Measurements from ENCODE around the gene ARSG. TPM values are rescaled to one million over a fixed set of nuclear protein-coding genes. Genes with fewer than 3 reads are reported as not detected.

The ARSG gene
- polyA plus RNA-seq, 3 donors = 15.5 to 19.3 (median 19.2) TPM

GRCh38 chr17:68289473-68289872 is 1.8 kb upstream of the ARSG start:
- no peaks in the 10 kb centered on the region for H3K27me3 ChIP-seq (ENCODE audit: control insufficient read depth in 2 of 2, insufficient read depth in 2 of 2, low read length in 2 of 2)
- Mint-ChIP-seq H3K27ac (peak overlapping the region; percentile 96 to 100 (median 99)), H3K4me3 (peak overlapping the region; percentile 97 to 99), H3K4me1 (peaks cover 50% of the 10 kb centered on the region), H3K9me3 (peaks cover 0 to 2% (median 0%) of the 10 kb centered on the region in 7 donors), H3K27me3 (ENCODE audit: low read depth in 3 of 3) (peaks cover 0 to 2% (median 2%) of the 10 kb centered on the region in 3 donors), H3K36me3 (peaks cover 27 to 41% of the 10 kb centered on the region in 2 donors)
- peak overlapping the region; percentile 100 for H3K9ac ChIP-seq (ENCODE audit: insufficient read depth, low read length, poor library complexity, severe bottlenecking)
- peak overlapping the region; percentile 97 to 100 for H3K27ac ChIP-seq (ENCODE audit: low read depth in 1 of 2, low read length in 2 of 2)
- H3K4me3 ChIP-seq (replicated peaks in 1 of 3; ENCODE audit: low read depth in 2 of 3, low read length in 3 of 3) = peak overlapping the region; percentile 82 to 97 (median 87)
- H3K79me2 ChIP-seq (ENCODE audit: insufficient read depth, low read length) = peaks cover 75% of the 10 kb centered on the region
- peaks cover 55 to 64% of the 10 kb centered on the region in 2 donors for H3K4me1 ChIP-seq (ENCODE audit: control insufficient read depth in 1 of 2, insufficient read depth in 2 of 2, low read length in 2 of 2)
- peak overlapping the region; percentile 79 for H3K4me2 ChIP-seq (replicated peaks; ENCODE audit: extremely low read depth, low read length, poor library complexity, severe bottlenecking)
- peak in 2 of 3 donors; percentile 66 to 80 for DNase-seq
- 70% methylated on average over 4 of the region's 7 CpGs for WGBS (ENCODE audit: insufficient coverage)
- no peak overlapping the region for H2AFZ ChIP-seq (ENCODE audit: insufficient read depth, low read depth, low read length, poor library complexity, severe bottlenecking)
- no peaks in the 10 kb centered on the region for H3K9me3 ChIP-seq (replicated peaks in 1 of 2; ENCODE audit: control insufficient read depth in 1 of 2, insufficient read depth in 1 of 2, low read length in 2 of 2)
- H4K20me1 ChIP-seq (ENCODE audit: insufficient read depth, low read length) = peaks cover 17% of the 10 kb centered on the region
- intact Hi-C loops (cut with micrococcal nuclease) = no loop called here
- TF ChIP-seq, protein P1, sequence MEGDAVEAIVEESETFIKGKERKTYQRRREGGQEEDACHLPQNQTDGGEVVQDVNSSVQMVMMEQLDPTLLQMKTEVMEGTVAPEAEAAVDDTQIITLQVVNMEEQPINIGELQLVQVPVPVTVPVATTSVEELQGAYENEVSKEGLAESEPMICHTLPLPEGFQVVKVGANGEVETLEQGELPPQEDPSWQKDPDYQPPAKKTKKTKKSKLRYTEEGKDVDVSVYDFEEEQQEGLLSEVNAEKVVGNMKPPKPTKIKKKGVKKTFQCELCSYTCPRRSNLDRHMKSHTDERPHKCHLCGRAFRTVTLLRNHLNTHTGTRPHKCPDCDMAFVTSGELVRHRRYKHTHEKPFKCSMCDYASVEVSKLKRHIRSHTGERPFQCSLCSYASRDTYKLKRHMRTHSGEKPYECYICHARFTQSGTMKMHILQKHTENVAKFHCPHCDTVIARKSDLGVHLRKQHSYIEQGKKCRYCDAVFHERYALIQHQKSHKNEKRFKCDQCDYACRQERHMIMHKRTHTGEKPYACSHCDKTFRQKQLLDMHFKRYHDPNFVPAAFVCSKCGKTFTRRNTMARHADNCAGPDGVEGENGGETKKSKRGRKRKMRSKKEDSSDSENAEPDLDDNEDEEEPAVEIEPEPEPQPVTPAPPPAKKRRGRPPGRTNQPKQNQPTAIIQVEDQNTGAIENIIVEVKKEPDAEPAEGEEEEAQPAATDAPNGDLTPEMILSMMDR (IDR thresholded peaks at IDR 0.05) = no peak
- H3K36me3 ChIP-seq (replicated peaks in 1 of 2; ENCODE audit: control insufficient read depth in 1 of 2, insufficient read depth in 2 of 2, low read length in 2 of 2) = peaks cover 18 to 25% of the 10 kb centered on the region in 2 donors

- no peaks in the 10 kb centered on the region for H3K27me3 ChIP-seq (ENCODE audit: control insufficient read depth in 2 of 2, insufficient read depth in 2 of 2, low read length in 2 of 2)
- no peak overlapping the region for H2AFZ ChIP-seq (ENCODE audit: insufficient read depth, low read depth, low read length, poor library complexity, severe bottlenecking)
- Mint-ChIP-seq H3K27ac (peak overlapping the region; percentile 96 to 100 (median 99)), H3K36me3 (peaks cover 28 to 43% of the 10 kb centered on the region in 2 donors), H3K4me1 (peaks cover 55% of the 10 kb centered on the region), H3K4me3 (peak overlapping the region; percentile 97 to 99), H3K27me3 (ENCODE audit: low read depth in 3 of 3) (peaks cover 0 to 2% (median 2%) of the 10 kb centered on the region in 3 donors), H3K9me3 (peaks cover 0 to 2% (median 0%) of the 10 kb centered on the region in 7 donors)
- peaks cover 14 to 21% of the 10 kb centered on the region in 2 donors for H3K36me3 ChIP-seq (replicated peaks in 1 of 2; ENCODE audit: control insufficient read depth in 1 of 2, insufficient read depth in 2 of 2, low read length in 2 of 2)
- H4K20me1 ChIP-seq (ENCODE audit: insufficient read depth, low read length) = peaks cover 13% of the 10 kb centered on the region
- DNase-seq = peak; percentile 26 to 32 (median 31)
- peaks cover 59 to 68% of the 10 kb centered on the region in 2 donors for H3K4me1 ChIP-seq (ENCODE audit: control insufficient read depth in 1 of 2, insufficient read depth in 2 of 2, low read length in 2 of 2)
- 0% methylated on average over 5 of the region's 9 CpGs for WGBS (ENCODE audit: insufficient coverage)
- peaks cover 73% of the 10 kb centered on the region for H3K79me2 ChIP-seq (ENCODE audit: insufficient read depth, low read length)
- peak overlapping the region; percentile 79 for H3K4me2 ChIP-seq (replicated peaks; ENCODE audit: extremely low read depth, low read length, poor library complexity, severe bottlenecking)
- H3K27ac ChIP-seq (ENCODE audit: low read depth in 1 of 2, low read length in 2 of 2) = peak overlapping the region; percentile 97 to 100
- TF ChIP-seq, protein P1 (IDR thresholded peaks at IDR 0.05) = no peak
- intact Hi-C loops (cut with micrococcal nuclease) = loop anchor here (2.0 to 5.0 kb wide), 2 partner anchors 23 to 43 kb away; partner anchors contain the start of gene AMZ2 (in 1 of the 2)
- peak overlapping the region; percentile 100 for H3K9ac ChIP-seq (ENCODE audit: insufficient read depth, low read length, poor library complexity, severe bottlenecking)
- peak overlapping the region; percentile 82 to 97 (median 87) for H3K4me3 ChIP-seq (replicated peaks in 1 of 3; ENCODE audit: low read depth in 2 of 3, low read length in 3 of 3)
- H3K9me3 ChIP-seq (replicated peaks in 1 of 2; ENCODE audit: control insufficient read depth in 1 of 2, insufficient read depth in 1 of 2, low read length in 2 of 2) = no peaks in the 10 kb centered on the region
These were observed 1.4 kb upstream of the ARSG start for GRCh38 chr17:68289936-68290267.
